ENCODE measurements around the gene DIABLO. TPM values are rescaled to one million over a fixed set of nuclear protein-coding genes. Genes with fewer than 3 reads are reported as not detected.

DIABLO gene
- total RNA-seq, 1 experiment from 2014 or later, result 68.7 TPM

GRCh38 chr12:122245553-122245952 is 19.7 kb upstream of the DIABLO start:
- no TSS peak for BruUV-seq (replicated peaks)
- H3K27me3 Mint-ChIP-seq (ENCODE audit: unreplicated experiment), result no peaks in the 10 kb centered on the region
- DNase-seq, result no peak

GRCh38 chr12:122244565-122245371 is 18.9 kb upstream of the DIABLO start:
- H3K4me3 Mint-ChIP-seq (ENCODE audit: low read depth, unreplicated experiment), result no peak overlapping the region
- H3K27ac Mint-ChIP-seq (ENCODE audit: unreplicated experiment), result no peak overlapping the region
- intact Hi-C loops (cut with micrococcal nuclease; ENCODE audit: unreplicated experiment), result no loop called here
- no peak for TF ChIP-seq CTCF (IDR thresholded peaks at IDR 0.05; ENCODE audit: unreplicated experiment)
- no peaks in the 10 kb centered on the region for H3K4me1 Mint-ChIP-seq (ENCODE audit: low read depth, unreplicated experiment)
- no peak for DNase-seq
- no TSS peak for BruUV-seq (replicated peaks)
- H3K27me3 Mint-ChIP-seq (ENCODE audit: unreplicated experiment), result no peaks in the 10 kb centered on the region
- no peaks in the 10 kb centered on the region for H3K9me3 Mint-ChIP-seq (ENCODE audit: low read depth, unreplicated experiment)
- CTCF ChIA-PET, result interaction anchor here (0.7 kb wide), 2 partner anchors 8 to 17 kb away, joined by 3 to 4 read pairs; no protein-coding TSS in a partner anchor
- H3K36me3 Mint-ChIP-seq (ENCODE audit: insufficient read depth, unreplicated experiment), result peaks cover 5% of the 10 kb centered on the region

More at GRCh38 chr12:122245553-122245952, 19.7 kb upstream of the DIABLO start:
- no peak for TF ChIP-seq CTCF (IDR thresholded peaks at IDR 0.05; ENCODE audit: unreplicated experiment)
- Mint-ChIP-seq H3K9me3 (ENCODE audit: low read depth, unreplicated experiment) (no peaks in the 10 kb centered on the region), H3K36me3 (ENCODE audit: insufficient read depth, unreplicated experiment) (peaks cover 5% of the 10 kb centered on the region), H3K4me3 (ENCODE audit: low read depth, unreplicated experiment) (no peak overlapping the region), H3K4me1 (ENCODE audit: low read depth, unreplicated experiment) (no peaks in the 10 kb centered on the region), H3K27ac (ENCODE audit: unreplicated experiment) (no peak overlapping the region)
- CTCF ChIA-PET, result interaction anchor here (0.7 kb wide), 1 partner anchor 365 kb away, joined by 5 read pairs; no protein-coding TSS in a partner anchor
- intact Hi-C loops (cut with micrococcal nuclease; ENCODE audit: unreplicated experiment), result no loop called here

GRCh38 chr12:122243965-122244364 is 18.1 kb upstream of the DIABLO start:
- H3K27me3 Mint-ChIP-seq (ENCODE audit: unreplicated experiment), result no peaks in the 10 kb centered on the region
- CTCF ChIA-PET, result no interaction called here
- no peaks in the 10 kb centered on the region for H3K4me1 Mint-ChIP-seq (ENCODE audit: low read depth, unreplicated experiment)
- H3K9me3 Mint-ChIP-seq (ENCODE audit: low read depth, unreplicated experiment), result no peaks in the 10 kb centered on the region
- no peak overlapping the region for H3K4me3 Mint-ChIP-seq (ENCODE audit: low read depth, unreplicated experiment)
- no TSS peak for BruUV-seq (replicated peaks)
- no peak overlapping the region for H3K27ac Mint-ChIP-seq (ENCODE audit: unreplicated experiment)
- TF ChIP-seq CTCF (IDR thresholded peaks at IDR 0.05; ENCODE audit: unreplicated experiment), result no peak
- no peak for DNase-seq
- intact Hi-C loops (cut with micrococcal nuclease; ENCODE audit: unreplicated experiment), result no loop called here
- peaks cover 5% of the 10 kb centered on the region for H3K36me3 Mint-ChIP-seq (ENCODE audit: insufficient read depth, unreplicated experiment)

GRCh38 chr12:122238861-122239260 is 13.0 kb upstream of the DIABLO start:
- intact Hi-C loops (cut with micrococcal nuclease; ENCODE audit: unreplicated experiment), result no loop called here
- peaks cover 7% of the 10 kb centered on the region for H3K36me3 Mint-ChIP-seq (ENCODE audit: insufficient read depth, unreplicated experiment)
- TF ChIP-seq CTCF (IDR thresholded peaks at IDR 0.05; ENCODE audit: unreplicated experiment), result no peak
- H3K27ac Mint-ChIP-seq (ENCODE audit: unreplicated experiment), result no peak overlapping the region
- CTCF ChIA-PET, result no interaction called here
- no peak overlapping the region for H3K4me3 Mint-ChIP-seq (ENCODE audit: low read depth, unreplicated experiment)
- no peaks in the 10 kb centered on the region for H3K4me1 Mint-ChIP-seq (ENCODE audit: low read depth, unreplicated experiment)
- no peaks in the 10 kb centered on the region for H3K27me3 Mint-ChIP-seq (ENCODE audit: unreplicated experiment)
- DNase-seq, result no peak
- no peaks in the 10 kb centered on the region for H3K9me3 Mint-ChIP-seq (ENCODE audit: low read depth, unreplicated experiment)
- no TSS peak for BruUV-seq (replicated peaks)
